AG10803 (cell line): Measurements from ENCODE around the gene SUPT5H.

Experiments
- DNase-seq: peaks from one replicate; pipeline ENCODE4 v3.0.0; 2010; ENCODE audit warnings: low read depth
- H3K4me3 ChIP-seq: 2 replicates; pipeline ENCODE4 v1.5.1; 2011; ENCODE audit warnings: mild to moderate bottlenecking, low read length, control low read depth
- CTCF ChIP-seq: conservative IDR thresholded peaks from 2 replicates; pipeline ENCODE4 v1.5.1; 2011; ENCODE audit warnings: mild to moderate bottlenecking, low read length, control low read depth, inconsistent platforms

Gene SUPT5H

GRCh38 chr19:39507715-39508364, 62.5 kb downstream of the SUPT5H start:
- DNase-seq, result no peak
- TF ChIP-seq CTCF, result no peak
- peak overlapping the region; percentile 58 for H3K4me3 ChIP-seq

GRCh38 chr19:39508629-39509028, 63.2 kb downstream of the SUPT5H start:
- no peak for TF ChIP-seq CTCF
- no peak for DNase-seq
- H3K4me3 ChIP-seq, result no peak overlapping the region

GRCh38 chr19:39509233-39509632, 63.9 kb downstream of the SUPT5H start:
- no peak for TF ChIP-seq CTCF
- no peak for DNase-seq
- no peak overlapping the region for H3K4me3 ChIP-seq

- no peak for TF ChIP-seq CTCF
- DNase-seq, result no peak
- H3K4me3 ChIP-seq, result no peak overlapping the region
Observed at GRCh38 chr19:39512988-39513387, 67.6 kb downstream of the SUPT5H start.

GRCh38 chr19:39514840-39515550, 69.6 kb downstream of the SUPT5H start, which contains the start of gene SELENOV:
SELENOV (plus strand) TSS chr19:39515139; CDS start chr19:39515213, 74 bp downstream.
- no peak for DNase-seq
- no peak for TF ChIP-seq CTCF
- H3K4me3 ChIP-seq, result no peak within 1 kb of the TSS; the same call in 1 of the 2 replicates

GRCh38 chr19:39515551-39516191, 70.3 kb downstream of the SUPT5H start:
- DNase-seq, result no peak
- no peak overlapping the region; the same call in 1 of the 2 replicates for H3K4me3 ChIP-seq
- TF ChIP-seq CTCF, result no peak
